Keratinocyte (primary cell): Measurements from ENCODE around the gene HOXB8.

Experiments used
- CTCF ChIP-seq, 3 experiments: IDR thresholded peaks in 1 of 3; conservative IDR thresholded peaks in 1 of 3; optimal IDR thresholded peaks in 1 of 3; 2 replicates in 2 of 3; 3 replicates in 1 of 3; pipeline versions ENCODE3 to v1.5.1; 2011; ENCODE audit warnings: low read length in 3 of 3, mild to moderate bottlenecking in 3 of 3, moderate library complexity in 2 of 3, control low read depth in 1 of 3, inconsistent platforms in 1 of 3; ENCODE audit not compliant: insufficient read depth in 2 of 3; ENCODE audit errors: extremely low read depth in 1 of 3
- EZH2 ChIP-seq: IDR thresholded peaks from one replicate; pipeline ENCODE4 v1.6.1; 2012; ENCODE audit warnings: inconsistent platforms, mild to moderate bottlenecking, low read length, moderate library complexity

DNA sequence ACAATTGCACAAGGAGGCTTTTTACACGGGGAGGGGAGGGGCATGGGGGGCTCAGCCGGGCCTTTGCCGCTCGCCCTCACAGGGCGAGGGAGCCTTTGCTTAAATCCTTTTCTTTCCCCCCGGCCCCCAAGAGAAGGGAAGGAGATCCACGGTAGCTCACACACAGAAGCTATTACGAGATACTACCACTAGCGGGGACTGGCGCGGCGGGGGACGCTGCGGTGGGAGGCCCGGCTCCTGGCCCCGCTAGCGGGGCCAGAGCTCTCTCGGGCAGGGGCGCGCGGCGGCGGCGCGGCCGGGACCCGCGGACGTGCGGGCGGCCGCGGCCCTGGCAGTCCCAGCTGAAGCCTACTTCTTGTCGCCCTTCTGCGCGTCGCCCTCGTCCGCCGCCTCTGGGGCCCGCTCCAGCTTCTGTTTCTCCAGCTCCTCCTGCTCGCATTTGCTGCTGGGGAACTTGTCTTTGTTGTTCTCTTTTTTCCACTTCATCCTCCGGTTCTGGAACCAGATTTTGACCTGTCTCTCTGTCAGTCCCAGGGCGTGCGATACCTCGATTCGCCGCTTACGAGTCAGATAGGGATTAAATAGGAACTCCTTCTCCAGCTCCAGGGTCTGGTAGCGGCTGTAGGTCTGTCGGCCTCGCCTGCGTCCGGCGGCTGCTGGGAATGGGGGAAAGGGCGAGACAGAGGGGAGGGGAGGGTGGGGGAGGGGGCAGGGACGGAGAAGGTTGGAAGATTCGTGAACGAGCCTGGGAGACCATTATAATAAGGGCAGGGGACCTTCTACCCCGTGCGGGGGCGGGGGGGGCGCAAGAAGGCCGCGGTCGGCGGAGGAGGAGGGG is 2.0 kb downstream of the HOXB8 start:
- TF ChIP-seq EZH2 (peak; percentile 79), CTCF (optimal IDR thresholded peaks at IDR 0.05 in 1 of 3, IDR thresholded peaks at IDR 0.05 in 1 of 3, conservative IDR thresholded peaks at IDR 0.05 in 1 of 3; ENCODE audit: extremely low read depth in 1 of 3, insufficient read depth in 2 of 3, low read length in 3 of 3) (peak; percentile 7 to 38 (median 34))
